CD14-positive monocyte (primary cell): ENCODE measurements around the gene ZNF277. TPM values are rescaled to one million over a fixed set of nuclear protein-coding genes. Genes with fewer than 3 reads are reported as not detected.

Source experiments
- DNase-seq, 3 donors: peaks; one replicate each; pipeline ENCODE4 v3.0.0-alpha.2; 2011 to 2022
- H2AFZ ChIP-seq: 2 replicates; pipeline ENCODE4 v1.6.0; 2012; ENCODE audit warnings: mild to moderate bottlenecking, low read depth, low read length, inconsistent platforms; ENCODE audit not compliant: insufficient read depth, poor library complexity, severe bottlenecking
- H3K27ac ChIP-seq, 2 donors: 1 replicate in 1 of 2; 2 replicates in 1 of 2; pipeline ENCODE4 v1.5.1; 2012 to 2013; ENCODE audit warnings: low read length in 2 of 2, control low read depth in 1 of 2, inconsistent platforms in 1 of 2, low read depth in 1 of 2, mild to moderate bottlenecking in 1 of 2
- H3K27me3 ChIP-seq, 2 donors: one replicate each; pipeline versions ENCODE4 v1.6.0 to v1.6.1; 2011 to 2013; ENCODE audit warnings: low read length in 2 of 2; ENCODE audit not compliant: control insufficient read depth in 2 of 2, insufficient read depth in 2 of 2
- H3K36me3 ChIP-seq, 2 donors: replicated peaks in 1 of 2; 1 replicate in 1 of 2; 2 replicates in 1 of 2; pipeline versions ENCODE4 v1.5.1 to v1.6.1; 2012 to 2013; ENCODE audit warnings: low read length in 2 of 2, control low read depth in 1 of 2, inconsistent platforms in 1 of 2, mild to moderate bottlenecking in 1 of 2; ENCODE audit not compliant: insufficient read depth in 2 of 2, control insufficient read depth in 1 of 2
- H3K4me1 ChIP-seq, 2 donors: 1 replicate in 1 of 2; 2 replicates in 1 of 2; pipeline versions ENCODE4 v1.5.1 to v1.6.1; 2012 to 2013; ENCODE audit warnings: low read length in 2 of 2, control low read depth in 1 of 2, inconsistent platforms in 1 of 2, mild to moderate bottlenecking in 1 of 2, moderate library complexity in 1 of 2; ENCODE audit not compliant: insufficient read depth in 2 of 2, control insufficient read depth in 1 of 2
- H3K4me2 ChIP-seq: replicated peaks from 2 replicates; pipeline ENCODE3; 2012; ENCODE audit warnings: low read length, moderate library complexity, mild to moderate bottlenecking; ENCODE audit not compliant: poor library complexity, severe bottlenecking; ENCODE audit errors: extremely low read depth
- H3K4me3 ChIP-seq, 3 experiments: fragments of 200-600 bp in 1 of 3; sonication (generic) in 1 of 3; replicated peaks in 1 of 3; 1 replicate in 2 of 3; 2 replicates in 1 of 3; pipeline ENCODE4 v1.5.1; 2011 to 2013; ENCODE audit warnings: low read length in 3 of 3, mild to moderate bottlenecking in 3 of 3, control low read depth in 2 of 3, low read depth in 2 of 3, inconsistent platforms in 1 of 3, moderate library complexity in 1 of 3
- H3K79me2 ChIP-seq: 2 replicates; pipeline ENCODE4 v1.6.0; 2012; ENCODE audit warnings: mild to moderate bottlenecking, control low read depth, inconsistent platforms, low read length, moderate library complexity; ENCODE audit not compliant: insufficient read depth
- H3K9ac ChIP-seq: 2 replicates; pipeline ENCODE4 v1.6.0; 2017; ENCODE audit warnings: low read length, mild to moderate bottlenecking; ENCODE audit not compliant: insufficient read depth, poor library complexity, severe bottlenecking
- H3K9me3 ChIP-seq, 2 donors: replicated peaks in 1 of 2; 1 replicate in 1 of 2; 2 replicates in 1 of 2; pipeline versions ENCODE4 v1.5.1 to v1.6.1; 2012 to 2013; ENCODE audit warnings: low read length in 2 of 2, control low read depth in 1 of 2; ENCODE audit not compliant: control insufficient read depth in 1 of 2, insufficient read depth in 1 of 2
- H4K20me1 ChIP-seq: 2 replicates; pipeline ENCODE4 v1.6.0; 2012; ENCODE audit warnings: mild to moderate bottlenecking, low read length, control low read depth, moderate library complexity; ENCODE audit not compliant: insufficient read depth
- H3K27ac Mint-ChIP-seq, 7 donors: one replicate each; pipeline ENCODE4 v1.8.0; 2020; ENCODE audit warnings: mild to moderate bottlenecking in 7 of 7, mixed read lengths in 7 of 7, moderate library complexity in 6 of 7, inconsistent platforms in 2 of 7
- H3K27me3 Mint-ChIP-seq, 3 donors: one replicate each; pipeline ENCODE4 v1.8.0; 2021 to 2022; ENCODE audit warnings: low read depth in 3 of 3, mild to moderate bottlenecking in 3 of 3, mixed read lengths in 3 of 3, moderate library complexity in 3 of 3, inconsistent platforms in 1 of 3
- H3K36me3 Mint-ChIP-seq, 2 donors: one replicate each; pipeline ENCODE4 v1.8.0; 2020; ENCODE audit warnings: mixed read lengths in 2 of 2, inconsistent platforms in 1 of 2, mild to moderate bottlenecking in 1 of 2
- H3K4me1 Mint-ChIP-seq: one replicate; pipeline ENCODE4 v1.8.0; 2020; ENCODE audit warnings: mild to moderate bottlenecking, mixed read lengths
- H3K4me3 Mint-ChIP-seq, 2 donors: one replicate each; pipeline ENCODE4 v1.8.0; 2020; ENCODE audit warnings: mild to moderate bottlenecking in 2 of 2, mixed read lengths in 2 of 2, moderate library complexity in 1 of 2
- H3K9me3 Mint-ChIP-seq, 7 donors: one replicate each; pipeline ENCODE4 v1.8.0; 2020 to 2022; ENCODE audit warnings: mixed read lengths in 7 of 7, mild to moderate bottlenecking in 6 of 7, moderate library complexity in 6 of 7, inconsistent platforms in 2 of 7
- CTCF ChIP-seq: fragments of 200-600 bp; IDR thresholded peaks from one replicate; pipeline ENCODE4 v1.8.0; 2022; ENCODE audit warnings: antibody characterized with exemption, mild to moderate bottlenecking
- WGBS: methylation state at CpG from one replicate; pipeline ENCODE4 v1.1.5; 2013; ENCODE audit warnings: missing lambda C conversion rate; ENCODE audit not compliant: insufficient coverage; 5-methylcytosine and 5-hydroxymethylcytosine counted together
- intact Hi-C, 2 donors: fragments of 100-400 bp; cut with micrococcal nuclease; formaldehyde crosslinking; loops; one replicate each; pipeline versions ENCODE4 v1.15.0 to v1.15.1; 2023
- polyA plus RNA-seq, 3 donors: library from polyadenylated mRNA; depleted of rRNA in 1 of 3; unstranded in 2 of 3; stranded (reverse) in 1 of 3; fragments of 300-500 nt in 2 of 3; fragments of >200 nt in 1 of 3; fragmentation: Illumina TruSeq in 2 of 3; gene quantifications; 1 replicate in 2 of 3; 2 replicates in 1 of 3; pipeline ENCODE4 v1.2.3, GENCODE V29; 2012 to 2021

The ZNF277 gene
- polyA plus RNA-seq, 3 donors, result 17.5 to 20.7 (median 20.0) TPM

- Histone ChIP-seq H2AFZ (no peak overlapping the region), H3K27ac (no peak overlapping the region), H3K9me3 (no peaks in the 10 kb centered on the region), H3K27me3 (no peaks in the 10 kb centered on the region), H3K36me3 (no peaks in the 10 kb centered on the region), H3K4me1 (no peaks in the 10 kb centered on the region), H4K20me1 (no peaks in the 10 kb centered on the region), H3K79me2 (no peaks in the 10 kb centered on the region), H3K4me2 (no peak overlapping the region), H3K4me3 (no peak overlapping the region), H3K9ac (no peak overlapping the region)
- H3K27ac Mint-ChIP-seq, result no peak overlapping the region
- H3K27me3 Mint-ChIP-seq, result peaks cover 0 to 1% (median 0%) of the 10 kb centered on the region in 3 donors
- no peak overlapping the region for H3K4me3 Mint-ChIP-seq
- peaks cover 0 to 2% (median 0%) of the 10 kb centered on the region in 7 donors for H3K9me3 Mint-ChIP-seq
- no peak for TF ChIP-seq CTCF
- DNase-seq, result no peak
- no peaks in the 10 kb centered on the region for H3K36me3 Mint-ChIP-seq
- H3K4me1 Mint-ChIP-seq, result no peaks in the 10 kb centered on the region
- intact Hi-C loops, result no loop called here
- 90% methylated on average over 1 of the region's 2 CpGs for WGBS
Observed at GRCh38 chr7:112168915-112169314, 37.6 kb upstream of the ZNF277 start.

GRCh38 chr7:112171673-112172072, 34.8 kb upstream of the ZNF277 start:
- Histone ChIP-seq H3K36me3 (no peaks in the 10 kb centered on the region), H3K9me3 (no peaks in the 10 kb centered on the region), H3K27ac (no peak overlapping the region), H2AFZ (no peak overlapping the region), H3K27me3 (no peaks in the 10 kb centered on the region), H3K4me3 (no peak overlapping the region), H4K20me1 (no peaks in the 10 kb centered on the region), H3K4me2 (no peak overlapping the region), H3K9ac (no peak overlapping the region), H3K79me2 (no peaks in the 10 kb centered on the region), H3K4me1 (no peaks in the 10 kb centered on the region)
- Mint-ChIP-seq H3K9me3 (peaks cover 0 to 2% (median 0%) of the 10 kb centered on the region in 7 donors), H3K27ac (no peak overlapping the region), H3K4me1 (no peaks in the 10 kb centered on the region), H3K27me3 (peaks cover 0 to 5% (median 1%) of the 10 kb centered on the region in 3 donors), H3K36me3 (no peaks in the 10 kb centered on the region), H3K4me3 (no peak overlapping the region)
- intact Hi-C loops, result no loop called here
- DNase-seq, result no peak
- no peak for TF ChIP-seq CTCF
- WGBS, result 86% methylated on average over 1 of the region's 1 CpG
